ENCODE measurements around the gene RSAD2. TPM values are rescaled to one million over a fixed set of nuclear protein-coding genes. Genes with fewer than 3 reads are reported as not detected.

RSAD2 gene
- total RNA-seq, 1 donor from 2014 or later, result 2.0 TPM

GRCh38 chr2:6941299-6942046 lies 63.9 kb downstream of the RSAD2 start:
- Mint-ChIP-seq H3K4me1 (peaks cover 38% of the 10 kb centered on the region), H3K4me3 (no peak overlapping the region), H3K36me3 (ENCODE audit: low read depth) (peaks cover 40% of the 10 kb centered on the region), H3K27me3 (no peaks in the 10 kb centered on the region), H3K27ac (peak overlapping the region; percentile 42), H3K9me3 (no peaks in the 10 kb centered on the region)
- intact Hi-C loops (cut with micrococcal nuclease), result no loop called here
- DNase-seq, result peak; percentile 47

GRCh38 chr2:6942848-6943247 lies 65.3 kb downstream of the RSAD2 start:
- H3K9me3 Mint-ChIP-seq, result no peaks in the 10 kb centered on the region
- H3K27ac Mint-ChIP-seq, result peak overlapping the region; percentile 12
- peaks cover 42% of the 10 kb centered on the region for H3K36me3 Mint-ChIP-seq (ENCODE audit: low read depth)

GRCh38 chr2:6943523-6943922 lies 65.9 kb downstream of the RSAD2 start:
- H3K4me3 Mint-ChIP-seq, result no peak overlapping the region
- intact Hi-C loops (cut with micrococcal nuclease), result no loop called here
- no peaks in the 10 kb centered on the region for H3K9me3 Mint-ChIP-seq
- H3K36me3 Mint-ChIP-seq (ENCODE audit: low read depth), result peaks cover 47% of the 10 kb centered on the region
- no peak for DNase-seq
- H3K27me3 Mint-ChIP-seq, result no peaks in the 10 kb centered on the region
- H3K27ac Mint-ChIP-seq, result peak overlapping the region; percentile 17
- H3K4me1 Mint-ChIP-seq, result peaks cover 42% of the 10 kb centered on the region

More at GRCh38 chr2:6942848-6943247, 65.3 kb downstream of the RSAD2 start:
- peak; percentile 47 for DNase-seq
- Mint-ChIP-seq H3K4me1 (peaks cover 38% of the 10 kb centered on the region), H3K4me3 (no peak overlapping the region), H3K27me3 (no peaks in the 10 kb centered on the region)
- intact Hi-C loops (cut with micrococcal nuclease), result no loop called here

- Mint-ChIP-seq H3K27me3 (no peaks in the 10 kb centered on the region), H3K4me3 (peak overlapping the region; percentile 10), H3K36me3 (ENCODE audit: low read depth) (peaks cover 50% of the 10 kb centered on the region), H3K27ac (peak overlapping the region; percentile 17), H3K9me3 (no peaks in the 10 kb centered on the region), H3K4me1 (peaks cover 43% of the 10 kb centered on the region)
- DNase-seq, result peak; percentile 54
- intact Hi-C loops (cut with micrococcal nuclease), result no loop called here
Measured at GRCh38 chr2:6943971-6944370, 66.4 kb downstream of the RSAD2 start.

- H3K36me3 Mint-ChIP-seq (ENCODE audit: low read depth), result peaks cover 50% of the 10 kb centered on the region
- peak; percentile 41 for DNase-seq
- H3K4me3 Mint-ChIP-seq, result no peak overlapping the region
- no peak overlapping the region for H3K27ac Mint-ChIP-seq
- no peaks in the 10 kb centered on the region for H3K9me3 Mint-ChIP-seq
- H3K4me1 Mint-ChIP-seq, result peaks cover 44% of the 10 kb centered on the region
- no peaks in the 10 kb centered on the region for H3K27me3 Mint-ChIP-seq
- intact Hi-C loops (cut with micrococcal nuclease), result no loop called here
Measured at GRCh38 chr2:6944555-6944954, 67.0 kb downstream of the RSAD2 start.

GRCh38 chr2:6945087-6945813 lies 67.7 kb downstream of the RSAD2 start:
- Mint-ChIP-seq H3K36me3 (ENCODE audit: low read depth) (peaks cover 50% of the 10 kb centered on the region), H3K4me1 (peaks cover 44% of the 10 kb centered on the region), H3K27ac (peak overlapping the region; percentile 83), H3K9me3 (no peaks in the 10 kb centered on the region), H3K27me3 (no peaks in the 10 kb centered on the region), H3K4me3 (peak overlapping the region; percentile 12)
- DNase-seq, result peak; percentile 53
- intact Hi-C loops (cut with micrococcal nuclease), result loop anchor here (5.0 kb wide), 1 partner anchor 38 kb away; no protein-coding TSS in a partner anchor

- Mint-ChIP-seq H3K4me1 (peaks cover 45% of the 10 kb centered on the region), H3K36me3 (ENCODE audit: low read depth) (peaks cover 48% of the 10 kb centered on the region), H3K4me3 (peak overlapping the region; percentile 12), H3K9me3 (no peaks in the 10 kb centered on the region), H3K27ac (peak overlapping the region; percentile 83), H3K27me3 (no peaks in the 10 kb centered on the region)
- intact Hi-C loops (cut with micrococcal nuclease), result loop anchor here (5.0 kb wide), 1 partner anchor 39 kb away; no protein-coding TSS in a partner anchor
- no peak for DNase-seq
Measured at GRCh38 chr2:6945821-6946220, 68.2 kb downstream of the RSAD2 start.

- peaks cover 40% of the 10 kb centered on the region for H3K36me3 Mint-ChIP-seq (ENCODE audit: low read depth)
- H3K27ac Mint-ChIP-seq, result no peak overlapping the region
- intact Hi-C loops (cut with micrococcal nuclease), result loop anchor here (5.0 kb wide), 1 partner anchor 39 kb away; no protein-coding TSS in a partner anchor
- H3K27me3 Mint-ChIP-seq, result no peaks in the 10 kb centered on the region
- peaks cover 47% of the 10 kb centered on the region for H3K4me1 Mint-ChIP-seq
- no peak overlapping the region for H3K4me3 Mint-ChIP-seq
- no peak for DNase-seq
- no peaks in the 10 kb centered on the region for H3K9me3 Mint-ChIP-seq
Measured at GRCh38 chr2:6946722-6947121, 69.1 kb downstream of the RSAD2 start.

Other genes starting within 250 kb of the RSAD2 start
- gene CMPK2, start 11.9 kb upstream of the RSAD2 start, total RNA-seq, result 6.4 and 6.9 TPM in 2 replicates
- gene RNF144A, start 39.6 kb downstream of the RSAD2 start, total RNA-seq, result 22.1 and 23.0 TPM in 2 replicates

Measured in activated CD4-positive, alpha-beta T cell treated with anti-CD3 and anti-CD28 coated beads, Interleukin-2, amount 10 ng/mL, durations not matched to agents 24 days and 14 days (primary cell).